Astrocyte (in vitro differentiated cells and primary cell): Measurements from ENCODE around the gene MFNG. TPM values are rescaled to one million over a fixed set of nuclear protein-coding genes. Genes with fewer than 3 reads are reported as not detected.

ENCODE experiments used
- DNase-seq: peaks from one replicate; pipeline ENCODE4 v3.0.0-alpha.2; 2010; ENCODE audit warnings: low read depth
- FAIRE-seq: peaks from 2 replicates; lab custom pipeline; 2011; peaks lifted over from hg19 to GRCh38; lab: Jason Lieb, UNC
- H2AFZ ChIP-seq: 2 replicates; pipeline ENCODE4 v1.6.0; 2012; ENCODE audit warnings: low read depth, low read length, inconsistent platforms
- H3K27ac ChIP-seq: 2 replicates; pipeline ENCODE4 v1.5.1; 2011; ENCODE audit warnings: low read depth, low read length, inconsistent platforms
- H3K27me3 ChIP-seq: 2 replicates; pipeline ENCODE4 v1.6.0; 2011; ENCODE audit warnings: low read length, inconsistent platforms; ENCODE audit not compliant: insufficient read depth
- H3K36me3 ChIP-seq: 2 replicates; pipeline ENCODE4 v1.5.1; 2011; ENCODE audit warnings: low read length, inconsistent platforms; ENCODE audit not compliant: insufficient read depth
- H3K4me1 ChIP-seq: 2 replicates; pipeline ENCODE4 v1.5.1; 2011; ENCODE audit warnings: low read length, inconsistent platforms; ENCODE audit not compliant: insufficient read depth
- H3K4me2 ChIP-seq: 2 replicates; pipeline ENCODE4 v1.6.0; 2012; ENCODE audit warnings: low read length, inconsistent platforms
- H3K4me3 ChIP-seq: 2 replicates; pipeline ENCODE4 v1.5.1; 2011; ENCODE audit warnings: low read depth, mild to moderate bottlenecking, low read length, inconsistent platforms; ENCODE audit not compliant: insufficient read depth
- H3K79me2 ChIP-seq: 2 replicates; pipeline ENCODE4 v1.6.0; 2012; ENCODE audit warnings: mild to moderate bottlenecking, low read length, inconsistent platforms; ENCODE audit not compliant: insufficient read depth
- H3K9ac ChIP-seq: 2 replicates; pipeline ENCODE4 v1.6.0; 2012; ENCODE audit warnings: mild to moderate bottlenecking, low read length, inconsistent platforms
- H3K9me3 ChIP-seq: 2 replicates; pipeline ENCODE4 v1.5.1; 2012; ENCODE audit warnings: low read depth, mild to moderate bottlenecking, low read length, inconsistent platforms; ENCODE audit not compliant: insufficient read depth
- H4K20me1 ChIP-seq: 2 replicates; pipeline ENCODE4 v1.6.0; 2012; ENCODE audit warnings: low read length, inconsistent platforms; ENCODE audit not compliant: insufficient read depth
- H3K27ac Mint-ChIP-seq: one replicate; pipeline ENCODE4 v1.8.0; 2021; ENCODE audit warnings: mild to moderate bottlenecking, mixed read lengths; ENCODE audit not compliant: unreplicated experiment
- H3K27me3 Mint-ChIP-seq: one replicate; pipeline ENCODE4 v1.8.0; 2021; ENCODE audit warnings: low read depth, mixed read lengths; ENCODE audit not compliant: unreplicated experiment
- H3K36me3 Mint-ChIP-seq: one replicate; pipeline ENCODE4 v1.8.0; 2021; ENCODE audit warnings: low read depth, mixed read lengths; ENCODE audit not compliant: unreplicated experiment
- H3K4me1 Mint-ChIP-seq: one replicate; pipeline ENCODE4 v1.8.0; 2021; ENCODE audit warnings: low read depth, mixed read lengths; ENCODE audit not compliant: unreplicated experiment
- H3K4me3 Mint-ChIP-seq: one replicate; pipeline ENCODE4 v1.8.0; 2021; ENCODE audit warnings: mild to moderate bottlenecking, moderate library complexity, mixed read lengths; ENCODE audit not compliant: unreplicated experiment
- H3K9me3 Mint-ChIP-seq: one replicate; pipeline ENCODE4 v1.8.0; 2021; ENCODE audit warnings: mild to moderate bottlenecking, mixed read lengths; ENCODE audit not compliant: unreplicated experiment
- CTCF ChIP-seq: IDR thresholded peaks from 2 replicates; pipeline ENCODE4 v1.5.1; 2011; ENCODE audit warnings: low read depth, mild to moderate bottlenecking, inconsistent platforms, low read length, moderate library complexity; ENCODE audit not compliant: insufficient read depth
- EZH2 ChIP-seq: IDR thresholded peaks from 2 replicates; pipeline ENCODE4 v1.6.1; 2012; ENCODE audit warnings: mild to moderate bottlenecking, low read length, inconsistent platforms; ENCODE audit not compliant: insufficient read depth
- total RNA-seq: library from RNA; stranded (reverse); gene quantifications from 2 replicates; pipeline ENCODE4 v1.2.1, GENCODE V29; 2021

MFNG gene
- total RNA-seq, 1 donor from 2014 or later = 1.4 TPM

- FAIRE-seq (no peak), DNase-seq (no peak)
- Histone ChIP-seq H3K36me3 (no peaks in the 10 kb centered on the region), H3K4me1 (no peaks in the 10 kb centered on the region), H4K20me1 (no peaks in the 10 kb centered on the region), H3K9me3 (peaks cover 6% of the 10 kb centered on the region), H3K9ac (no peak overlapping the region), H3K27ac (no peak overlapping the region), H3K27me3 (no peaks in the 10 kb centered on the region), H3K79me2 (no peaks in the 10 kb centered on the region), H3K4me2 (no peak overlapping the region), H3K4me3 (no peak overlapping the region), H2AFZ (no peak overlapping the region)
- no peak for TF ChIP-seq CTCF
- TF ChIP-seq EZH2 = no peak
- peaks cover 2% of the 10 kb centered on the region for H3K36me3 Mint-ChIP-seq
- peaks cover 7% of the 10 kb centered on the region for H3K9me3 Mint-ChIP-seq
- no peaks in the 10 kb centered on the region for H3K4me1 Mint-ChIP-seq
- no peak overlapping the region for H3K27ac Mint-ChIP-seq
- peaks cover 17% of the 10 kb centered on the region for H3K27me3 Mint-ChIP-seq
- H3K4me3 Mint-ChIP-seq = no peak overlapping the region
Measured at GRCh38 chr22:37443977-37444376, 42.2 kb downstream of the MFNG start.

- H3K4me3 Mint-ChIP-seq = no peak overlapping the region
- DNase-seq (no peak), FAIRE-seq (no peak)
- no peaks in the 10 kb centered on the region for H3K4me1 Mint-ChIP-seq
- Histone ChIP-seq H3K36me3 (no peaks in the 10 kb centered on the region), H3K4me1 (no peaks in the 10 kb centered on the region), H2AFZ (no peak overlapping the region), H3K79me2 (no peaks in the 10 kb centered on the region), H3K9ac (no peak overlapping the region), H3K27me3 (no peaks in the 10 kb centered on the region), H3K9me3 (peaks cover 6% of the 10 kb centered on the region), H3K27ac (no peak overlapping the region), H3K4me2 (no peak overlapping the region), H3K4me3 (no peak overlapping the region), H4K20me1 (no peaks in the 10 kb centered on the region)
- H3K9me3 Mint-ChIP-seq = peaks cover 7% of the 10 kb centered on the region
- peaks cover 2% of the 10 kb centered on the region for H3K36me3 Mint-ChIP-seq
- no peak overlapping the region for H3K27ac Mint-ChIP-seq
- TF ChIP-seq EZH2 (no peak), CTCF (no peak)
- H3K27me3 Mint-ChIP-seq = peaks cover 18% of the 10 kb centered on the region
Measured at GRCh38 chr22:37443086-37443485, 43.1 kb downstream of the MFNG start.

DNA sequence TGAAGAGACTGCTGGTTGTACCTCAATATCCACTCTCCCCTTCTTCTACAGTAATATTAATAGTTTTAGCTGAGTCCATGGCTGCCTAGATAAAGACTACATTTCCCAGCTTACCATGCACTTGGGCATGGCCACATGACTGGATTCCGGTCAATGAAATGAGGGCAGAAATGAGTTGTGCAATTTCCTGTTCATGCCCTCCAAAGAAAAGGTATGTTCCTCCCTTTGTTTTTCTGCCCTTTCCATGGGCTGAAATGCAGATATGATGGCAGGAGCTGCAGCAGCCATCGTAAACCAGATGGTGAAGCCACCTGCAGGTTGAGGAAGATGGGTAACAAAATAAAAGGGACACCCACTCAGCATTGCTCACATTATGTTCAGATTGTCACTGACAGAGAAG lies 43.6 kb downstream of the MFNG start:
- Histone ChIP-seq H3K27me3 (no peaks in the 10 kb centered on the region), H3K79me2 (no peaks in the 10 kb centered on the region), H2AFZ (no peak overlapping the region), H3K4me1 (no peaks in the 10 kb centered on the region), H3K9ac (no peak overlapping the region), H3K36me3 (no peaks in the 10 kb centered on the region), H3K27ac (no peak overlapping the region), H3K4me2 (peak overlapping the region; percentile 40), H4K20me1 (no peaks in the 10 kb centered on the region), H3K4me3 (no peak overlapping the region), H3K9me3 (peaks cover 6% of the 10 kb centered on the region)
- Mint-ChIP-seq H3K36me3 (peaks cover 2% of the 10 kb centered on the region), H3K9me3 (peaks cover 7% of the 10 kb centered on the region), H3K4me1 (no peaks in the 10 kb centered on the region), H3K27ac (no peak overlapping the region), H3K4me3 (no peak overlapping the region), H3K27me3 (peaks cover 16% of the 10 kb centered on the region)
- no peak for FAIRE-seq
- peak; percentile 51 for DNase-seq
- TF ChIP-seq CTCF (no peak), EZH2 (no peak)
